Non-pigmented ciliary epithelial cell (primary cell): ENCODE data around the gene TMEM86B.

ENCODE experiments used
- DNase-seq: peaks from one replicate; pipeline ENCODE4 v3.0.0-alpha.2; 2010; ENCODE audit warnings: low read depth

The TMEM86B gene

GRCh38 chr19:55228403-55229031, at the start of gene TMEM86B:
TSS of gene TMEM86B (minus strand) at chr19:55228763. CDS start at chr19:55228741, 22 bp downstream.
- no peak for DNase-seq

GRCh38 chr19:55277494-55277893, 48.9 kb upstream of the TMEM86B start:
- DNase-seq = no peak

DNA sequence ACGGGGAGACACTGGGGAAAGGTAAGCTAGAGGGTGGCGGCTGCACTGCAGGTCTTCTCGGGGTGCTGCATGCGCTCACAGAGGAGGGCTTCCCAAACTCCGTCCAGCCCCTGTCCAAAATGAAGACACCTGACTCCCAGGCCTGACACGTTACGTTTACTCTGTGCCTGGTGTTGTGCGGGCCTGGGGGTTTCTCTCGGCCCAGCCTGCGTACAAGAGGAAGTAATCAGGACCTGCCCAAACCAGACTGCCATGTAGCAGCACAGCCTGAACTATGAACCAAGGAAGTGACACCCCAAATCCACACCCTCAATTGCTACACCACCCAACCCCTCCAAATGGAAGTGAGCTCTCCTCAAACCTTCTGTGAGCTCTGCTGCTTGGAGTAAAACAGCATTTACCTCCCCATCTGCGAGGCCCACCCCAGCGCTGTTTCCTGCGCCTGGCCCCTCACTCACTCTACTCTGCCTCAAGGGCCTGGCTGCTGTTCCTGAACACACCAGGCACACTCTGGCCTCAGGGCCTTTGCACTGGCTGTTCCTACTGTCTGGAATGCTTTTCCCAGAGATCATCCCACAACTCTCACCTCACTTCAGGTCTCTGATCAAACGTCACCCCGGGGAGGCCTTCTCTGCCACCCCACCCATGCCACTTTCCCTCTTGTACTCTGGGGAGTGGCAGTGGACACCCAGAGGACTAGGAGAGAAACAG, 48.3 kb upstream of the TMEM86B start:
- no peak for DNase-seq

GRCh38 chr19:55275851-55276719, 47.5 kb upstream of the TMEM86B start:
- no peak for DNase-seq

DNA sequence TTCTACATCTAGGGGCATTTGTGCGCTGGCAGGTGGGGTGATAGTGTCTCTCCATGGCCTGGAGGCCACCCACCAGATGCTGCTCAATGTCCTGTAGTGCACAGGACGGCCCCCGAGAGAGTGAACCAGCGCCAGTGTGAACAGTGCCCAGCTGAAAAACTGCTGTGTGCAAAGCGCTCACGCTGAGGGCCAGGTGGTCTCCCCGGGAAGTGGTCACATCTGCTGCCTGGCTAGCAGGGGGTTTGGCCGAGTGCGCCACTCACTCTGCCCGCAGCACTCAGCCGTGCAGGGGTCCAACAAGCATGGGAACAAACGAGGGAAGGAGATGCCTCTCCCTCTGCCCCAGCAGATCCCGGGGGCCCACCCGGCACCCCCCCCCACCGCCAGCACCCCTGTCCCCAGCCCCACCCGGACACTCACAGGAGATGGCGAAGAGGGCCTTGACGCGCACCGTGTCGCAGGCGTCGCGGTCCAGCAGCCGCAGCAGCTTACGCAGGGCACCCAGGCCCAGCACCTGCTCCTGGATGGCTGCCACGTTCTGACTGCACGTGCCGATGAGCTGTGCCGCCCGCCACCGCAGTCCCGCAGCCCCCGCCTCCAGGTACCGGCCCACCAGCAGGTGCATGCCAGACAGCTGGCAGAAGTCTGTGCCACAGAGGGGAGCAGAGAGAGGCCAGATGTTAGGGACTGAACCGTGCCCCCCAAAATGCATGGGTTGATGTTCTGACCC, 45.6 kb upstream of the TMEM86B start:
- DNase-seq = no peak

GRCh38 chr19:55272142-55272541, 43.6 kb upstream of the TMEM86B start:
- DNase-seq = no peak

GRCh38 chr19:55270172-55270942, 41.8 kb upstream of the TMEM86B start:
- DNase-seq = no peak

DNA sequence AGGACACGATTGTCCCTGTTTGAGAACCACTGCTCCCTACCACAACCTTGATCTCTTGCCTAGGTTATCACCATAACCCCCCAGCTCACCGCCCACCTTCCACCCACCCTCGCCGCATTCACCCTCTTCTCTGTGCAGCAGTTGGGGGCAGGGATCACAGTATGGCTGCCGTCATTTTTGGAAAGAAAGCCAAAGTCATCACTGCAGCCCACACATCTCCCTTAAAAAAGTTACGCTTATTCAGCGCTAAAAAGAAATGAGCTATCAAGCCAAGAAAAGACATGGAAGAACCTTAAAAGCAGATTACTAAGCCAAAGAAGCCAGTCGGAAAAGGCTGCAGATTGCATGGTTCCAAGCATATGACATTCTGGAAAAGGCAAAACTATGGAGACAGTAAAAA, 40.7 kb upstream of the TMEM86B start:
- DNase-seq = no peak

- no peak for DNase-seq
These were observed 38.3 kb upstream of the TMEM86B start for GRCh38 chr19:55266840-55267239.

DNA sequence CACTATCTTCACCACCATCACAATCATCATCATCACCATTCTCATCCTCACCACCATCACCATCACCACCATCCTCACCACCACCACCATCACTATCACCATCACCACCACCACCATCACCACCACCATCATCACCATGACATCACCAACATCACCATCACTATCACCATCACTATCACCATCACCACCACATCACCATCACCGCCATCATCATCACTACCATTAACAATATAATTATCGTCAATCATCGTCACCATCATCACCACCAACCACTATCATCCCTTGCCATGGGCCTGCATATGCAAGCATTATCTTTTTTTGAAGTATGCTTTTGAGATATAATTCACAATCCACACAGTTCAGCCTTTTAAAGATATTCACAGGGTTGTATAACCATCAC, 37.8 kb upstream of the TMEM86B start:
- DNase-seq = no peak

DNA sequence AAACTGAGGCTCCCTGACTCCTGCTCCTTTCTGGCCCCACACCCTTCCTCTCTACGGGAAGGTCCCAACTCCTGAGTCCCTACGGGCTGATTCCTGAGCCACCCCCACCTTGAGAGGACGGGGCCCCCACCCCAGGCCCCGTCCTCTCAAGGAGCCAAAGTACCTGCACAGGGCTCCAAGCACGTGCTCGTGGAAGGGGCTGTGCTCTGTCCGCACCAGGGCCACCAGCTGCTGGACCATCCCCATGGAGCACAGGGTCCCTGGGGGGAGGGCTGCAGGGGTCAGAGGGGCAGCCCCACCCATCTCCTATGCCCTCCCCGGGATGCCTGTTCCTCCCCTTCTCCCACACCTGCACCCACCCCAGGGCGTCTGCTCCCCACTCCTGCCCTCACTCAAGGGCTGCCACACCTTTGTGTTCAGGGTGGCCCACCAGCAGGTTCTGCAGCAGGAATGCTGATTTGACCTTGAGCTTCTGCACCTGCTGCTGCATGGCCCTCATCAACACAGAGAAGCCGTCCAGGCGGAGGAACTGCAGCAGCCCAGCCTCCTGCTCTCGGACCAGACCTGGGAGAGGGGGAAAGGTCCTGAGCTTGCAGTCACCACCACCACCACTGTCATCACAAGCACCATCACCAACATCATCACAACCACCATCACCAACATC, 37.3 kb upstream of the TMEM86B start:
- DNase-seq = no peak

DNA sequence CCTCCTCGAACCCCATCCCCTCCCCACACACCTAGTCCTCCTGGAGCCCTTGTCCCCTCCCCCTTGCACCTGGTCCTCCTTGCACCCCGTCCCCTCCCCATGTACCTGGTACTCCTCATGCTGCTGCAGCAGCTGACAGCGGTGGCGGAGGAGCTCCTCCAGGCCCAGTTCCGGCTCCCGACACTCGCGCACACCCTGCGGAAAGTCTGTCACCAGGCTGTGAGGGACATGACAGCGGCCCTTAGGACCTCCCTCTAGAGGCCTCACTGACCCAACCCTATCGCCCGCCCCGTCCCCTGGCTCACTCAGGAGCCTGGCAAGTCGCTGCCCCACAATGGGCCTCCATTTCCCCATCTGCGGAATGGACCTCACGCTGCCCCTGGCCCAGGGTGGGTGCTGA, 36.6 kb upstream of the TMEM86B start:
- no peak for DNase-seq

- no peak for DNase-seq
These were observed 36.0 kb upstream of the TMEM86B start for GRCh38 chr19:55264531-55264930.

- DNase-seq = no peak
These were observed 33.8 kb upstream of the TMEM86B start for GRCh38 chr19:55262359-55262758.

DNA sequence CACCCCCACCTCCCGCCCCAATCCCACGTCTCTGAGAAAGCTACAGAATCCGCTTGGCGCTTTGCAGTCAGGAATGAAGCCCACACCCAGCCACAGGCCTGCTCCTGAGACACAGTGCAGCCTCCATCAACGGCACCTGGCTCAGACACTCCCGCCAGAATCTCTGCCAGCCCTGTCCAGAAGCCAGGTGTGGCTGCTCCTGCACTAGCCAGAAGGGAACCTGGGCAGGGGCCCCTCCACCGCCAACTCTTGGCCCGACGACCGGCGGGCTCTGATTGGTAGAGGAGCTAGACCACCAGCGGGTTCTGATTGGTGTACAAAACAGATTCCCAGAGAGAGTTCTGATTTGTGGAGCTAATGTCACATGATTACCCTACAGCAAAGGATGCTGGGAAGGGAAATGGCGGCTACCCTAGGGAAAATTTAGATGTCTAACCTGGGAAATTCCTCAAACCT, 33.1 kb upstream of the TMEM86B start:
- DNase-seq = no peak

GRCh38 chr19:55259540-55260210, 31.1 kb upstream of the TMEM86B start:
- DNase-seq = no peak

- DNase-seq = peak; percentile 98
These were observed 30.4 kb upstream of the TMEM86B start, which contains the start of gene PPP6R1 for GRCh38 chr19:55258828-55259539. TSS of gene PPP6R1 (minus strand) at chr19:55259017. CDS start at chr19:55247103, 11,914 bp downstream.

DNA sequence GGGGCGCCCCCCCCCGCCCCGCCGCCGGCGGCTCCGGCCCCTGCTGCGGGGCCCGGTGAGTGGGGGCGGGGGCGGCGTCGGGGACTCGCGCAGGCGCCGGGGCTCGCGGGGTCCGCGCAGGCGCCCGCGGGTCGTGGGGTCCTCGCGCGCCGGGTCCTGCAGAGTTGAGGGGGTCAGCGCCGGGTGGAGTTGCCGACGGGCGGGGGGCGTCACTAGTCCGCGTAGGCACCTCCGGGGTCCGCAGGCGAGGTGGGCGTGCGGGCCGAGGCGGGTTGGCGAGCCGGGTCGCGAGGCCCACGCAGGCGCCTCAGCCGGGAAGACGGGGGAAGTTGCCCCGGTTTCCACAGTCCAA, 29.9 kb upstream of the TMEM86B start:
- DNase-seq = no peak
